Astrocyte (in vitro differentiated cells and primary cell): ENCODE data around the gene CEBPG. TPM values are rescaled to one million over a fixed set of nuclear protein-coding genes. Genes with fewer than 3 reads are reported as not detected.

Experiments used
- DNase-seq: peaks from one replicate; pipeline ENCODE4 v3.0.0-alpha.2; 2010; ENCODE audit warnings: low read depth
- FAIRE-seq: peaks from 2 replicates; lab custom pipeline; 2011; peaks lifted over from hg19 to GRCh38; lab: Jason Lieb, UNC
- H2AFZ ChIP-seq: 2 replicates; pipeline ENCODE4 v1.6.0; 2012; ENCODE audit warnings: low read depth, low read length, inconsistent platforms
- H3K27ac ChIP-seq: 2 replicates; pipeline ENCODE4 v1.5.1; 2011; ENCODE audit warnings: low read depth, low read length, inconsistent platforms
- H3K27me3 ChIP-seq: 2 replicates; pipeline ENCODE4 v1.6.0; 2011; ENCODE audit warnings: low read length, inconsistent platforms; ENCODE audit not compliant: insufficient read depth
- H3K36me3 ChIP-seq: 2 replicates; pipeline ENCODE4 v1.5.1; 2011; ENCODE audit warnings: low read length, inconsistent platforms; ENCODE audit not compliant: insufficient read depth
- H3K4me1 ChIP-seq: 2 replicates; pipeline ENCODE4 v1.5.1; 2011; ENCODE audit warnings: low read length, inconsistent platforms; ENCODE audit not compliant: insufficient read depth
- H3K4me2 ChIP-seq: 2 replicates; pipeline ENCODE4 v1.6.0; 2012; ENCODE audit warnings: low read length, inconsistent platforms
- H3K4me3 ChIP-seq: 2 replicates; pipeline ENCODE4 v1.5.1; 2011; ENCODE audit warnings: low read depth, mild to moderate bottlenecking, low read length, inconsistent platforms; ENCODE audit not compliant: insufficient read depth
- H3K79me2 ChIP-seq: 2 replicates; pipeline ENCODE4 v1.6.0; 2012; ENCODE audit warnings: mild to moderate bottlenecking, low read length, inconsistent platforms; ENCODE audit not compliant: insufficient read depth
- H3K9ac ChIP-seq: 2 replicates; pipeline ENCODE4 v1.6.0; 2012; ENCODE audit warnings: mild to moderate bottlenecking, low read length, inconsistent platforms
- H3K9me3 ChIP-seq: 2 replicates; pipeline ENCODE4 v1.5.1; 2012; ENCODE audit warnings: low read depth, mild to moderate bottlenecking, low read length, inconsistent platforms; ENCODE audit not compliant: insufficient read depth
- H4K20me1 ChIP-seq: 2 replicates; pipeline ENCODE4 v1.6.0; 2012; ENCODE audit warnings: low read length, inconsistent platforms; ENCODE audit not compliant: insufficient read depth
- H3K27ac Mint-ChIP-seq: one replicate; pipeline ENCODE4 v1.8.0; 2021; ENCODE audit warnings: mild to moderate bottlenecking, mixed read lengths; ENCODE audit not compliant: unreplicated experiment
- H3K27me3 Mint-ChIP-seq: one replicate; pipeline ENCODE4 v1.8.0; 2021; ENCODE audit warnings: low read depth, mixed read lengths; ENCODE audit not compliant: unreplicated experiment
- H3K36me3 Mint-ChIP-seq: one replicate; pipeline ENCODE4 v1.8.0; 2021; ENCODE audit warnings: low read depth, mixed read lengths; ENCODE audit not compliant: unreplicated experiment
- H3K4me1 Mint-ChIP-seq: one replicate; pipeline ENCODE4 v1.8.0; 2021; ENCODE audit warnings: low read depth, mixed read lengths; ENCODE audit not compliant: unreplicated experiment
- H3K4me3 Mint-ChIP-seq: one replicate; pipeline ENCODE4 v1.8.0; 2021; ENCODE audit warnings: mild to moderate bottlenecking, moderate library complexity, mixed read lengths; ENCODE audit not compliant: unreplicated experiment
- H3K9me3 Mint-ChIP-seq: one replicate; pipeline ENCODE4 v1.8.0; 2021; ENCODE audit warnings: mild to moderate bottlenecking, mixed read lengths; ENCODE audit not compliant: unreplicated experiment
- EZH2 ChIP-seq: IDR thresholded peaks from 2 replicates; pipeline ENCODE4 v1.6.1; 2012; ENCODE audit warnings: mild to moderate bottlenecking, low read length, inconsistent platforms; ENCODE audit not compliant: insufficient read depth
- total RNA-seq: library from RNA; stranded (reverse); gene quantifications from 2 replicates; pipeline ENCODE4 v1.2.1, GENCODE V29; 2021
- TF ChIP-seq, protein P1 (sequence below): IDR thresholded peaks from 2 replicates; pipeline ENCODE4 v1.5.1; 2011; ENCODE audit warnings: low read depth, mild to moderate bottlenecking, inconsistent platforms, low read length, moderate library complexity; ENCODE audit not compliant: insufficient read depth

The CEBPG gene
- total RNA-seq, 1 donor from 2014 or later, result 31.7 TPM

DNA sequence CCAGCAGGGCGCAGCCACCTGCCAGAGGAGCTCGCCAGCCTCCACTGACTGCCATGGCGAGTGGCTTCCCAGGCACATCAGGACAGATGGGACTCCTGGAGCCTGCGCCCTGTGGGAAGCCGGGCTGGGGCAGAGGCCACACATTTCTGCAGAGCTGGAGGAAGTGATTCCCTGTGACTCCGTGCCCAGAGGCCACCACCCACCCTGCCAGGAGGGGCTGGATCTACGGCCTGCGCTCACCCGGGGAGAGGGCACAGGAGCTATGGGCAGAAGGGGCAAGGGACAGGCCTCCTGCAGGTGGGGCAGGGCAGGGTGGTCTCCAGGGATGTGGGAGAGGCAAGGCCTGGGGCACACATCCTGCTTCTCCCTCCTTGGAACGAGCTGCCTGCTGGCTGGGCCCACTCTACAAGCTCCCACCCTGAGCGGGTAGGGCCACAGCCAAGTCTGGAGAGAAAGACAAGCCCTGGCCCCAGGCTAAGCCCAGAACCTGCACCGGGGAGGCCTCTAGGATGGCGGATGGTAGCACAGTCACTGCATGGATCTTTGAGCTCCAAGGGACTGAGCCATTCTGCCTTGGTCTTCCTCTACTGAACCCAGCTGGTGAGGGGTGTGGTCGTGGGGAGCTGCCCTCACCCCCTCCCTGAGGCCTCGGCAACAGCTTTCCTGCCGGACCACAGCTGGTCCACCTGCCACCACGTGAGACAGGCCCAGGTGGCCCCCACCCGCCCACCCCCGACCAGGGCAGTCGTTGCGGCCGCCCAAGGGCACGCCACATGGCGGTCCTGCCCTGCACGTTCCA lies 40.6 kb downstream of the CEBPG start:
- Mint-ChIP-seq H3K27ac (no peak overlapping the region), H3K4me1 (peaks cover 2% of the 10 kb centered on the region), H3K9me3 (no peaks in the 10 kb centered on the region), H3K27me3 (peaks cover 7% of the 10 kb centered on the region), H3K4me3 (no peak overlapping the region), H3K36me3 (no peaks in the 10 kb centered on the region)
- FAIRE-seq, result no peak
- no peaks in the 10 kb centered on the region for H3K79me2 ChIP-seq
- H4K20me1 ChIP-seq, result peaks cover 5% of the 10 kb centered on the region
- H3K9ac ChIP-seq, result no peak overlapping the region
- TF ChIP-seq EZH2, result no peak
- TF ChIP-seq, protein P1, sequence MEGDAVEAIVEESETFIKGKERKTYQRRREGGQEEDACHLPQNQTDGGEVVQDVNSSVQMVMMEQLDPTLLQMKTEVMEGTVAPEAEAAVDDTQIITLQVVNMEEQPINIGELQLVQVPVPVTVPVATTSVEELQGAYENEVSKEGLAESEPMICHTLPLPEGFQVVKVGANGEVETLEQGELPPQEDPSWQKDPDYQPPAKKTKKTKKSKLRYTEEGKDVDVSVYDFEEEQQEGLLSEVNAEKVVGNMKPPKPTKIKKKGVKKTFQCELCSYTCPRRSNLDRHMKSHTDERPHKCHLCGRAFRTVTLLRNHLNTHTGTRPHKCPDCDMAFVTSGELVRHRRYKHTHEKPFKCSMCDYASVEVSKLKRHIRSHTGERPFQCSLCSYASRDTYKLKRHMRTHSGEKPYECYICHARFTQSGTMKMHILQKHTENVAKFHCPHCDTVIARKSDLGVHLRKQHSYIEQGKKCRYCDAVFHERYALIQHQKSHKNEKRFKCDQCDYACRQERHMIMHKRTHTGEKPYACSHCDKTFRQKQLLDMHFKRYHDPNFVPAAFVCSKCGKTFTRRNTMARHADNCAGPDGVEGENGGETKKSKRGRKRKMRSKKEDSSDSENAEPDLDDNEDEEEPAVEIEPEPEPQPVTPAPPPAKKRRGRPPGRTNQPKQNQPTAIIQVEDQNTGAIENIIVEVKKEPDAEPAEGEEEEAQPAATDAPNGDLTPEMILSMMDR, result no peak
- no peak overlapping the region for H2AFZ ChIP-seq
- no peak for DNase-seq
- no peaks in the 10 kb centered on the region for H3K4me1 ChIP-seq
- no peak overlapping the region for H3K4me2 ChIP-seq
- H3K27me3 ChIP-seq, result no peaks in the 10 kb centered on the region
- H3K27ac ChIP-seq, result no peak overlapping the region
- H3K4me3 ChIP-seq, result no peak overlapping the region
- no peaks in the 10 kb centered on the region for H3K9me3 ChIP-seq
- no peaks in the 10 kb centered on the region for H3K36me3 ChIP-seq

DNA sequence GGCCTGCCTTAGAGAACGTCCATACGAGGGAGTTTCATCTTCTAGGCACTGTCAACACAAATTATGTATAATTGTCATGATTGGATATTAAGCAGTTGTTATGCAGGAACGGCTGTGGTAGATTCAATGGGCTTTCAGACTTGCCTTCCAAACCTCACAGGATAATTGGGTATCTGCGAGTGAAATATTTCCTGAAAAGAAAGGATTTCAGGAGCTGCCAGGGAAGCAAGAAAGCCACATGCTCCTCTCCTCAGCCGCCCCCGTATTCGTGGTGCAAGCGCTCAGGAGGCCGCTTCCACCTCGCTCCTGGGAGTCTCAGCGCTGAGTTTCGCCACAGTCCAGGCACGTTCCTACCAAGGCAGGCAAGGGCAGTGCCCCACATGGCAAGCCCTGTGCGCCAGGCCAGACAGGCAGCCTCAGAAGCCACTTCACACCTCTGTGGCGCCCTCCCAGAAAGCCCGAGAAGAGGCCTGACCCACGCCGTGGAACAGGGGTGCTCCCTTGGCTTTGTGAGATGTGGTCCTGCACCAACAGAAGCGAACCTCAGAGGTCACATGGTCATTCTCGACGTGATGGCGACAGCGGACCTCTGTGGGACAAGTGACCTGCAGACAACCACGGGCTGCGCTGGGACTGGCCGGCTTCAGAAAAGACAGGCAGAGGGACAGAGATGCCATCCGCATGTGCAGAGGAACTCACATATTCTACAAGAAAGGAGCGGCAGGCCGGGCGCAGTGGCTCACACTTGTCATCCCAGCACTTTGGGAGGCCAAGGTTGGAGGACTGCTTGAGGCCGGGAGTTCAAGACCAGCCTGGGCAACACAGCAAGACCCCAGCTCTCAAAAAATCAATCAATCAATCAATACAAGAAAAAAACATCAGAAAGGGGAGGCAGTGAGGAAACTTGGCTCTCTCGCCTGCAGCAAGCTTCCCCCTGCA lies 41.4 kb downstream of the CEBPG start:
- no peak overlapping the region for H2AFZ ChIP-seq
- Mint-ChIP-seq H3K36me3 (no peaks in the 10 kb centered on the region), H3K4me1 (peaks cover 2% of the 10 kb centered on the region), H3K4me3 (no peak overlapping the region), H3K27me3 (peaks cover 7% of the 10 kb centered on the region), H3K27ac (peak overlapping the region; percentile 18), H3K9me3 (no peaks in the 10 kb centered on the region)
- no peaks in the 10 kb centered on the region for H3K27me3 ChIP-seq
- H3K27ac ChIP-seq, result no peak overlapping the region
- no peak overlapping the region for H3K4me2 ChIP-seq
- FAIRE-seq (no peak), DNase-seq (no peak)
- no peak overlapping the region for H3K4me3 ChIP-seq
- no peak overlapping the region for H3K9ac ChIP-seq
- H4K20me1 ChIP-seq, result peaks cover 5% of the 10 kb centered on the region
- no peaks in the 10 kb centered on the region for H3K9me3 ChIP-seq
- H3K79me2 ChIP-seq, result no peaks in the 10 kb centered on the region
- TF ChIP-seq EZH2, result no peak
- TF ChIP-seq, protein P1, result no peak
- H3K36me3 ChIP-seq, result no peaks in the 10 kb centered on the region
- H3K4me1 ChIP-seq, result no peaks in the 10 kb centered on the region
